Activated effector memory CD4-positive, alpha-beta T cell treated with Interleukin-2 at 50 U/mL for 16 hours (primary cell): Measurements from ENCODE around the gene TNK1.

Experiments used
- DNase-seq: peaks from one replicate; pipeline ENCODE4 v3.0.0-alpha.2; 2020

Gene TNK1

GRCh38 chr17:7392696-7393612, 12.1 kb downstream of the TNK1 start:
- no peak for DNase-seq

GRCh38 chr17:7393613-7394451, 12.9 kb downstream of the TNK1 start:
- DNase-seq = peak; percentile 31

- peak; percentile 80 for DNase-seq
Measured at GRCh38 chr17:7394452-7395191, 13.7 kb downstream of the TNK1 start, which contains the start of gene PLSCR3. Gene PLSCR3 (minus strand): TSS chr17:7394525. CDS start chr17:7394110, 415 bp downstream.

GRCh38 chr17:7396147-7396546, 15.3 kb downstream of the TNK1 start:
- DNase-seq = no peak

GRCh38 chr17:7398612-7399011, 17.7 kb downstream of the TNK1 start:
- no peak for DNase-seq

GRCh38 chr17:7403043-7403726, 22.3 kb downstream of the TNK1 start:
- no peak for DNase-seq

GRCh38 chr17:7403727-7403976, 22.8 kb downstream of the TNK1 start:
- DNase-seq = no peak

- peak; percentile 92 for DNase-seq
Measured at GRCh38 chr17:7403977-7404736, 23.3 kb downstream of the TNK1 start, which contains the start of gene TMEM256. Gene TMEM256 (minus strand): TSS chr17:7404097. CDS start chr17:7404084, 13 bp downstream.

GRCh38 chr17:7404737-7405349, 24.0 kb downstream of the TNK1 start:
- no peak for DNase-seq

- DNase-seq = no peak
Measured at GRCh38 chr17:7405350-7406234, 24.7 kb downstream of the TNK1 start.

- DNase-seq = no peak
Measured at GRCh38 chr17:7406235-7406825, 25.4 kb downstream of the TNK1 start.

GRCh38 chr17:7407082-7407481, 26.2 kb downstream of the TNK1 start:
- DNase-seq = no peak

GRCh38 chr17:7407485-7408251, 26.8 kb downstream of the TNK1 start, which contains the start of gene NLGN2:
Gene NLGN2 (plus strand): TSS chr17:7407845. CDS start chr17:7408256, 411 bp downstream.
- no peak for DNase-seq

- DNase-seq = peak; percentile 18
Measured at GRCh38 chr17:7408252-7408727, 27.4 kb downstream of the TNK1 start.

GRCh38 chr17:7408863-7409262, 28.0 kb downstream of the TNK1 start:
- no peak for DNase-seq

GRCh38 chr17:7409716-7410115, 28.8 kb downstream of the TNK1 start:
- no peak for DNase-seq

- DNase-seq = no peak
Measured at GRCh38 chr17:7410634-7411426, 29.9 kb downstream of the TNK1 start.

GRCh38 chr17:7411427-7411750, 30.5 kb downstream of the TNK1 start:
- no peak for DNase-seq
